DMS153 treated with DMSO at 0.1 percent for 48 hours (cell line): Measurements from ENCODE around the gene ACER1.
"Not testable (repeated sequence)": the region's sequence is repeated elsewhere in the genome, so short reads cannot be mapped to it uniquely, and the experiment has no call there.

Source experiments
- DNase-seq: peaks from one replicate; lab custom pipeline; 2025; ENCODE audit not compliant: unreplicated experiment; lab: John Stamatoyannopoulos, UW

The ACER1 gene

DNA sequence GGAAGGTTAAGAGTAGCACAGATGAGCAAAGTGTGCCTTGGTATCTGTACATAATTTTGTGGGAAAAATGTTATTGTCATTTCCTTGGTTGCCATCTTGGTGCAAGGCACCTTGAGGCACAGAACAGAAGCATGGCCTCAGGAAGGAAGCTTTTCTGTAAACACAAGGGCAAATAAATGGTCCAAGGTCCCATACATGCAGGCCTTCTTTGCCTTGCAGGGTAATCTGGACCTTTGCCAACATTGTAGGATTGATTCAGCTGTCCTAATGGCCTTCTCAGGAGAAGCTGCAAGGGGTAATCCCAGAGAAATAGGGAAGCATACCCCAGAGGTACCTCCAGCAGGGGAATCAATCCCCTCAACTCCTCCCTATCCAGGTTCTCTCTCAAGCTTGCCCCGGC, 44.7 kb downstream of the ACER1 start:
- no peak for DNase-seq

DNA sequence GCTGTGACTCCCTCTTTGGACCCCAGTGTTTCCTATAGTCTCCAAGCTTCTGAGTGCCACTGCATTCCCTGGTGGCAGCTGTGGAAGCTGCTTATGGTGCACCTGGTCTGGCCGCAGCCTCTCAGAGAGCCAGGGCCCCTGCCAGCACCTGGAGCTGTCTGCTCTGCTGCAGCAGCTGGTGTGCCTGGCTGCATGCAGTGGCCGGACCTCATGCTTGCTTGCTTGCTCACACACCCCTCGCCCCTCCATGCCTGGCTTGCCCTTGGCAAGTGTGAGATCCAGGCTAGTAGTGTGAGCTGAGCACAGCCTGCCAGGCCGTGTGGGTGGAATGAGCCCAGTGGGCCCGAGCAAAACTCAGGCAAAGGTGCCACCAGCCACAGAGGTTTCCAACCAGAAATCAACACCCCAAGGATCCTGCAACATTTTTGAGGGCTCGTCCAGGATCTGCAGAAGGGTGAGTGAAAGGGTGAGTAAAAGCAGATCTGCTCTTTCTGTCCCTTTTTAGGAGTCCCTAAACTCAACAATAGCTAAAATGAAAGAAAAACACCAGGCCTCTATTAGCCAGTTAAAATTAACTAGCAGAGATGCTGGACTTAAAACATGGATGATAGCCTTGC, 46.0 kb downstream of the ACER1 start:
- no peak for DNase-seq

DNA sequence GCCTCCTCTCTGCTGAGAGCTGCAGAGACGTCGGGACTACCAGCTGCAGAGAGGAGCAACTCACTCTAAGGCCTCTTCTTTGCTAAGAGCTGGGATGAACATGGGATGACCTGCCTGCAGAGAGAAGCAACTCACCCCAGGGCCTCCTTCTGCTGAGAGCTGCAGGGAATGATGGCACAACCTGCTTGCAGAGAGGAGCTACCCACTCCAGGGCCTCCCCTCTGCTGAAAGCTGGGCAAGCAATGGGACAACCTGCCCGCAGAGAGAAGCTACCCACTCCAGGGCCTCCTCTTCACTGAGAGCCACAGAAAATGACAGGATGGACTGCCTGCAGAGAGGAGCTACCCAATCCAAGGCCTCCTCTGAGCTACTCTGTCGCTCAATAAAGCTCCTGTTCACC, 46.7 kb downstream of the ACER1 start:
- DNase-seq, result no peak

DNA sequence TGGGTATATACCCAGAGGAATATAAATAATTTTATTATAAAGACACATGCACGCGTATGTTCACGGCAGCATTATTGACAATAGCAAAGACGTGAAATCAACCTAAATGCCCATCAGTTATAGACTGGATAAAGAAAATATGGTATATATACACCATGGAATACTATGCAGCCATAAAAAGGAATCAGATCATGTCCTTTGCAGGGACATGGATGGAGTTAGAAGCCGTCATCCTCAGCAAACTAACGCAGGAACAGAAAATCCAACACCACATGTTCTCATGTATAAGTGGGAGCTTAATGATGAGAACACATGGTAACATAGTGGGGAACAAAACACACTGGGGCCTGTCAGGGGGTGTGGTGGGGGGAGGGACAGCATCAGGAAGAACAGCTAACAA, 51.0 kb downstream of the ACER1 start:
- not testable (repeated sequence) for DNase-seq

DNA sequence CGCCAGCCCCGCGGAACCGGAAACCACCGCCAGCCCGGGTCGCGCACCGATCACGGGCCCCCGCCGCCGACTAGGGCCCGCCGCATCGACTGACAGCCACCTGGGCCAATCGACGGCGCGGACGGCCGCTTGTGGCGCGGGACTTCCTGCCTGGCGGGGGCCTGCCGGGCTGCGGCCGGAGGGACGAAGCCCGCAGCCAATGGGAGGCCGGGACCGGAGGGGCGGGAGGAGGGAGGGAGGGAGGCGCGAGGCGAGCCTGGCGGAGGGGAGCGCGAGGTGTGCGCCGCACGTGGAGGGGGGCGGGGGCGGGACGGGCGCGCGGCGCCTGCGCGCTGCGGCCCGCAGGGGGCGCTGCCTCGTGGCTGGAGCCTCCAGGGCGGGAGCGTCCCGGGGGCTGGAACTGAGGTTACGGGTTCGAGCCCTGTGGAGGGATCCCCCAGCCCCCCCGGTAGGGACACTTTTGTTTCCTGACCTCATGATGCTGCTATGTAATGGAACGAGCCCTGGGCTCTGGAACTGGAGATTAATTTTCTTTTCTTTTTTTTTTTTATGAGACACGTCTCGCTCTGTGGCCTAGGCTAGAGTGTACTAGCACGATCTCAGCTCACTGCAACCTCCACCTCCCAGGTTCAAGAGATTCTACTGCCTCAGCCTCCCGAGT, 53.4 kb downstream of the ACER1 start, which contains the start of gene MLLT1:
MLLT1 (minus strand) TSS at position 45 of the 661 bp plus-strand sequence. CDS start 191 bp downstream, outside the sequence.
- DNase-seq, result peak; percentile 79

- no peak for DNase-seq
Measured at GRCh38 chr19:6279620-6279930, 53.8 kb downstream of the ACER1 start.

GRCh38 chr19:6278740-6279619, 54.4 kb downstream of the ACER1 start:
- DNase-seq, result no peak

GRCh38 chr19:6278051-6278450, 55.4 kb downstream of the ACER1 start:
- DNase-seq, result no peak

DNA sequence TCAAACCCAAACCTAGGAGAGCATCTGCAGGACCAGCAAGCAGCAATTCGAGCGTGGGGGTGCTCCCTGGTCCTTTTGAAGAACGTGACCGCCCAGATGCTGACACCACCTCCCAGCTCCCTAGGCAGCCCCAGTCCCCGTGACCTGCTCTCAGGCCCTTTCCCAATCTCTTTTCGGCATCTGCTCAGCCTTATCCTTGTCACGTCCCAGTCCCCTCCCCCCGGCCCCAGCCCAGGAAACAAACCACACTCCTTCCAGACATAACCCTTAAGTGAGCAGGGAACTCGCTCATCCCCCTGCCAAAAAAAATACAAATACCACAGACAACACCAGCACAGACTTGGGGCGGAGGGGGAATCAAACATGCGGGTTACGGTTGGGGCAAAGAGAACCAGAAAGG, 57.0 kb downstream of the ACER1 start:
- no peak for DNase-seq

DNA sequence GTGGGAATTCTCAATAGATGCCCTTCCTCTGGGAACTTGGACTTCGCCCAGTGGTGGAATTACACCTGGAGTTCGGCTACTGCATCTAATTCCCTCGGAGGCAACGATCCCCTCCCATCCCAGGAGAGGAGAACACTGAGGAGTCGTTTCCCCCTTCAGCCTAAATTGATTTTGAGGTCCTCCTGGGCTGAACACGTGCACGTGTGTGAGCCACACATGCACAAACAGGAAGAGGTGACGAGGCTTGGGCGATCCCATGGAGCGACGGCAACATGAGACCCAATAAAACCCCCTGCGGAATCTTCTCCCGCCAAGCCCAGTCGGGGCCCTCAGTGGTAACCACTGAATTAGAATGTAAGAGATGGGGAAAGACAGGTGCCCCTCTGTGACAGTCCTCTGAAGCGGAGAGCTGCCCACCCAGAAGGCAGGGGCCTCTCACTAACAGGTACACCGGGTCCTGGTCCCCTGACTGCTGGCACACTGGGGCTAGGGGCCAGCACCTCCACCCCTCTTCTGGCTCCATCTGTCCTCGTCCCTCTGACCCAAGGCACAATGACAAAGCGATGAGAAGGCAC, 58.2 kb downstream of the ACER1 start:
- DNase-seq, result no peak

DNA sequence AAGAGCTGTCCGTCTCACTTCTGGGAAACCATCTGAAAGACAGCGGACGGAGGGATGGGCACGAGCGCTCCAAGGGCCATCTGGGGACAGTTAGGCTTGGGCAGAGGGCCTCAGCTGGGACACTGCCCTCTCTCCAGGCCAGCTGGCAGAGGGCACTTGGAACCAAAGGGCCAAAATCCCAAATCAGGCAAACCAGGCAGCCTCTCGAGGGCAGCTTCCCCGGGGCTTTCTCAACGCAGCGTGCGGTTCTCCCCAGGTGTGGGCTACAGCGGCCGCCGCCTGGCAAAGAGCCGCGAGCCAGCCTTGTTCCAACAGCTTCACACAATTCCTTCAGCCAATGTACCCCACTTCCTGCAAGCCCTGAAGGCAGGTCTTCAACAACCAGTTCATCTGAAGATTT, 58.7 kb downstream of the ACER1 start:
- no peak for DNase-seq

GRCh38 chr19:6273701-6274601, 59.5 kb downstream of the ACER1 start:
- no peak for DNase-seq

DNA sequence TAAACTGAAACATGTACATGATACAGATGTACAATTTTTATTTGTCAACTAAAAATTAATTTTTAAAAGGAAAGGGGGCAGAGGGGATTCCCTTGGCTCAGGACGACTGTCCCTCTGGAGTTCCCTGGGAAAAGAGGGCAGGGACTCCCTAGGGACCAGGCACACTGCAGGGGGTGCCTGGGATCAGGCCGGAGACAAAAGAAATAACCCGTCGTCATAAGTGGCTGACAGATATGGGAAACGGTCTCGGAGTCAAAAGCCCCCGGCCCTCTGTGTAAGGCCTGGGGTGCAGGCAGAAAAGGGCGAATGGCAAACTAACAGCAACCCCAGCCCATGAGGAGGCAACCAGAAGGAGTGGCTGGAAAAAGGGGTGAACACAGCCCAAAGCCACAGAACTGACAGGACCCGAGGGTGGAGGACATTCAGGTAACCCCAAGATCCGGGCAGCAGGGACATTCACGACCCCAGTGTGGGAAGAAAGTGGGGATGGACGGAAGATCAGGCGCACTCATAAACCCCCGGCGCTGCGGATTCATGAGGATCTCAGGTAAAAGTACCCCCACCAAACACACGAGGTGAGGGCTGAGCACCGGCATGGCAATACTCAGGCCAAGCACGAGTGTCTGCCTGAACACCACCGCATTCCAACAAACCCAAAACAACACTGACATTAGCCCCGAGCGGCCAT, 60.4 kb downstream of the ACER1 start:
- no peak for DNase-seq

DNA sequence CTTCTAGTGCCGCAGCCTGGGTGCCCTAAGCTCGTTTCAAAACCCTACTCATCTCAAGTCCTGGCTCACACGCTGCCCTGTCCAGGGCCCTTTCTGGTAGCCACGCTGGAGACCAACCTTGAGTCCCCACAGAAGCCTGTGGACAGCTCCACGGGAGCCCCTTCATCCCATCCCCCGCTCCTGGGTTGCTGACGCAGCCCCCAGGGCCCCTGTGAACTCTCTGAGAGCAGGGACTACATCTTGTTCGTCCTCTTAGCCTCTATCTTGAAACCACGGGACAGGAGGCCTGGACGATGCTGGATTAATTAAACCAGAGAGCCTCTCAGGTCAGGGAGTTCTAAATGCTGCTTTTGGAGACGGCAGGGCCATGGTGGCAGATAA, 61.0 kb downstream of the ACER1 start:
- no peak for DNase-seq

GRCh38 chr19:6271721-6272410, 61.5 kb downstream of the ACER1 start:
- no peak for DNase-seq

GRCh38 chr19:6271251-6271650, 62.2 kb downstream of the ACER1 start:
- no peak for DNase-seq

GRCh38 chr19:6270822-6271221, 62.6 kb downstream of the ACER1 start:
- no peak for DNase-seq

DNA sequence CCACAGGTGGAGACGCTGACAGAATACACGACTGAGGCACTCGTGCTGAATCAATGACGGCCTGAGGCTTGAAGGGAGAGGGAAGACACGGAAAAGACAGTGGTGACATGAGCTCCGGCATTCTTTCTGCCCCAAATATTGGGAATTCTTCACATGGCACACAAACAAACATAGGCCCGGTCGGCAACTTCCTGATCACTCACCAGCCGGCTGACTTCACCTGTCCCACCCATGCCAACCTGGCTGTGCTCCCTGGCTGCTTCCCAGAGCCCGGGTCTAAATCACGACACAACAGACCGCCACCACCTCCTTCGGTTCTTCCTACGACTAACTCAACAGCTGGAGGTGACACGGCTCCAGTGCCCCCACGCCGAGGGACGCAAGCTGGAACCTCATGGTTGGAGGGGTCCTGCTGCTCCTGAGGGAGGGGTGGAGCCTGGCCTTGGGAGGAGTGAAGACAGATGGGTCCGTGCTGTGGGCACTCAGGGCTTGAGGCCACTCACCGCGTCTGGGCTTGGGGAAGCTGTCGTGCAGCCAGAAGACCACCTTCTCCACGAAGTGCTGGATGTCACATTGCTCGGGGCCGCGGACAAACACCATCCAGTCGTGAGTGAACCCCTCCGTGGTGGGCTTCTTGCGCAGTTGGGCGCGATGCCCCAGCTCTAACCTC, 63.2 kb downstream of the ACER1 start:
- DNase-seq, result no peak
